HCT116 (cell line): ENCODE measurements around the gene PKP1. TPM values are rescaled to one million over a fixed set of nuclear protein-coding genes. Genes with fewer than 3 reads are reported as not detected.

ENCODE experiments used
- ATAC-seq: fragments of 200-7000 bp; cut with Tn5 transposase; 2 replicates; pipeline ENCODE4 v1.9.1; 2020; ENCODE audit warnings: mild to moderate bottlenecking, moderate library complexity
- BruUV-seq: library from RNA; stranded (reverse); fragments of 400-500 nt; replicated peaks from 2 replicates; lab custom pipeline; 2021; lab: Mats Ljungman, UMichigan
- CTCF ChIA-PET: fragments of 300-600 bp; sonication (Branson Sonifier 250); formaldehyde crosslinking; loops from one replicate; lab custom pipeline; 2021; ENCODE audit warnings: antibody characterized with exemption; lab: Charles Lee
- POLR2A ChIA-PET: fragments of 300-600, 350-600 bp; sonication (Branson Sonifier 250); formaldehyde crosslinking; loops from one replicate; lab custom pipeline; 2021; ENCODE audit warnings: antibody characterized with exemption; lab: Charles Lee
- RAD21 ChIA-PET, 2 experiments: fragments of 300-600 bp; sonication (Branson Sonifier 250); formaldehyde crosslinking; loops; one replicate each; lab custom pipeline; 2023; ENCODE audit warnings: low total read pairs in 2 of 2; ENCODE audit not compliant: uncharacterized antibody in 2 of 2, unreplicated experiment in 2 of 2, low non-redundant PET in 1 of 2; lab: Charles Lee
- DNase-seq: peaks from one replicate; pipeline ENCODE4 v3.0.0-alpha.2; 2010; ENCODE audit warnings: low read depth, low spot score
- H2AFZ ChIP-seq: fragments of 200-600 bp; shearing (Covaris generic), sonication (generic); 2 replicates; pipeline ENCODE4 v1.6.1; 2017; ENCODE audit warnings: low read depth, mixed run types, mixed read lengths, antibody characterized with exemption, low read length; ENCODE audit not compliant: poor library complexity, severe bottlenecking
- H3K27ac ChIP-seq: 2 replicates; pipeline ENCODE4 v1.5.1; 2012; ENCODE audit warnings: low read depth, low read length
- H3K27me3 ChIP-seq: fragments of 200-600 bp; sonication (generic); 2 replicates; pipeline ENCODE4 v1.6.1; 2016; ENCODE audit warnings: mixed run types, low read length, mixed read lengths; ENCODE audit not compliant: insufficient read depth
- H3K36me3 ChIP-seq, 2 experiments: fragments of 200-500 bp in 1 of 2; fragments of 200-600 bp in 1 of 2; sonication (Bioruptor generic) in 1 of 2; sonication (generic) in 1 of 2; 2 replicates each; pipeline versions ENCODE4 v1.5.1 to v1.6.1; 2014 to 2016; ENCODE audit warnings: low read length in 2 of 2, inconsistent platforms in 1 of 2, mixed read lengths in 1 of 2, mixed run types in 1 of 2; ENCODE audit not compliant: insufficient read depth in 2 of 2, control insufficient read depth in 1 of 2
- H3K4me1 ChIP-seq, 2 experiments: fragments of 200-600 bp in 1 of 2; sonication (generic) in 1 of 2; 2 replicates each; pipeline versions ENCODE4 v1.5.1 to v1.6.1; 2012 to 2017; ENCODE audit warnings: low read length in 2 of 2, inconsistent platforms in 1 of 2, mild to moderate bottlenecking in 1 of 2, mixed read lengths in 1 of 2, mixed run types in 1 of 2, moderate library complexity in 1 of 2; ENCODE audit not compliant: insufficient read depth in 2 of 2, control insufficient read depth in 1 of 2
- H3K4me2 ChIP-seq: fragments of 200-600 bp; sonication (generic); 2 replicates; pipeline ENCODE4 v1.6.1; 2017; ENCODE audit warnings: mixed run types, low read length, mixed read lengths
- H3K4me3 ChIP-seq, 2 experiments: fragments of 200-600 bp in 1 of 2; sonication (generic) in 1 of 2; replicated peaks in 1 of 2; 2 replicates each; pipeline ENCODE4 v1.5.1; 2011 to 2016; ENCODE audit warnings: low read length in 2 of 2, control low read depth in 1 of 2, low read depth in 1 of 2, mild to moderate bottlenecking in 1 of 2, mixed read lengths in 1 of 2, mixed run types in 1 of 2
- H3K79me2 ChIP-seq: fragments of 200-600 bp; sonication (generic); 2 replicates; pipeline ENCODE4 v1.6.1; 2017; ENCODE audit warnings: mild to moderate bottlenecking, mixed run types, low read length, moderate library complexity, mixed read lengths; ENCODE audit not compliant: insufficient read depth
- H3K9ac ChIP-seq: fragments of 200-600 bp; sonication (generic); 2 replicates; pipeline ENCODE4 v1.6.1; 2016; ENCODE audit warnings: low read length, mixed read lengths
- H3K9me2 ChIP-seq: fragments of 200-600 bp; sonication (generic), shearing (Covaris generic); 2 replicates; pipeline ENCODE4 v1.6.1; 2017; ENCODE audit warnings: mixed run types, mild to moderate bottlenecking, moderate library complexity; ENCODE audit not compliant: insufficient read depth
- H3K9me3 ChIP-seq, 2 experiments: fragments of 200-500 bp in 1 of 2; fragments of 200-600 bp in 1 of 2; sonication (Bioruptor generic) in 1 of 2; sonication (generic) in 1 of 2; 2 replicates each; pipeline ENCODE4 v1.6.1; 2014 to 2017; ENCODE audit warnings: low read length in 2 of 2, mixed read lengths in 2 of 2, inconsistent platforms in 1 of 2, low read depth in 1 of 2, mild to moderate bottlenecking in 1 of 2, mixed run types in 1 of 2, moderate library complexity in 1 of 2; ENCODE audit not compliant: control insufficient read depth in 1 of 2, insufficient read depth in 1 of 2
- H4K20me1 ChIP-seq: fragments of 200-600 bp; sonication (generic), shearing (Covaris generic); 2 replicates; pipeline ENCODE4 v1.6.1; 2017; ENCODE audit warnings: mixed run types, mild to moderate bottlenecking, moderate library complexity; ENCODE audit not compliant: insufficient read depth
- CBX3 ChIP-seq: IDR thresholded peaks from 2 replicates; pipeline ENCODE4 v1.6.1; 2012; ENCODE audit warnings: low read depth
- CEBPB ChIP-seq: IDR thresholded peaks from 2 replicates; pipeline ENCODE4 v1.6.1; 2012; ENCODE audit warnings: low read depth
- POLR2A ChIP-seq: IDR thresholded peaks from 2 replicates; pipeline ENCODE4 v1.7.0; 2011; ENCODE audit warnings: borderline replicate concordance; ENCODE audit not compliant: insufficient read depth, insufficient read length; ENCODE audit errors: extremely low read depth
- REST ChIP-seq: IDR thresholded peaks from 2 replicates; pipeline ENCODE4 v1.6.1; 2012; ENCODE audit warnings: low read depth
- SP1 ChIP-seq: IDR thresholded peaks from 2 replicates; pipeline ENCODE4 v1.6.1; 2012; ENCODE audit warnings: low read depth
- SRF ChIP-seq: IDR thresholded peaks from 2 replicates; pipeline ENCODE4 v1.6.1; 2012; ENCODE audit warnings: low read depth
- TCF7L2 ChIP-seq: IDR thresholded peaks from 2 replicates; pipeline ENCODE4 v1.7.0; 2011; ENCODE audit warnings: borderline replicate concordance, inconsistent platforms; ENCODE audit not compliant: insufficient read depth, insufficient read length; ENCODE audit errors: extremely low read depth
- YY1 ChIP-seq: IDR thresholded peaks from 2 replicates; pipeline ENCODE4 v1.6.1; 2011; ENCODE audit warnings: low read length, low read depth, moderate library complexity, mild to moderate bottlenecking; ENCODE audit not compliant: insufficient replicate concordance; ENCODE audit errors: extremely low read depth
- ZFX ChIP-seq: fragments of 450-650 bp; IDR thresholded peaks from 2 replicates; pipeline ENCODE4 v1.6.1; 2017
- intact Hi-C: fragments of 100-400 bp; cut with micrococcal nuclease; formaldehyde crosslinking; loops from 2 replicates; pipeline ENCODE4 v1.10.0; 2022
- total RNA-seq: library from RNA; stranded (reverse); gene quantifications from one replicate; pipeline ENCODE4 v1.2.1, GENCODE V29; 2021; ENCODE audit not compliant: unreplicated experiment
- TF ChIP-seq, protein P1 (sequence below): IDR thresholded peaks from 2 replicates; pipeline ENCODE4 v1.6.1; 2012
- TF ChIP-seq, protein P2 (sequence below), 3 experiments: fragments of 200-600 bp in 1 of 3; sonication (generic) in 1 of 3; IDR thresholded peaks in 2 of 3; conservative IDR thresholded peaks in 1 of 3; 2 replicates each; pipeline ENCODE4 v1.5.1; 2012 to 2017; ENCODE audit warnings: low read depth in 2 of 3, low read length in 2 of 3, antibody characterized with exemption in 1 of 3, borderline replicate concordance in 1 of 3, control low read depth in 1 of 3, mild to moderate bottlenecking in 1 of 3, mixed read lengths in 1 of 3, mixed run types in 1 of 3, moderate library complexity in 1 of 3; ENCODE audit not compliant: insufficient read depth in 1 of 3

The PKP1 gene
- total RNA-seq, 1 experiment from 2014 or later = 0.07 TPM

- Histone ChIP-seq H3K4me1 (peaks cover 11 to 17% of the 10 kb centered on the region in 2 experiments; a peak in 3 of 4 replicates), H2AFZ (no peak overlapping the region), H3K27me3 (peaks cover 11% of the 10 kb centered on the region; the same call in 1 of the 2 replicates), H3K9me3 (no peaks in the 10 kb centered on the region), H3K9ac (no peak overlapping the region), H3K79me2 (no peaks in the 10 kb centered on the region), H3K4me3 (no peak overlapping the region), H3K36me3 (no peaks in the 10 kb centered on the region), H3K27ac (no peak overlapping the region), H3K4me2 (no peak overlapping the region), H3K9me2 (no peaks in the 10 kb centered on the region), H4K20me1 (no peaks in the 10 kb centered on the region)
- CTCF ChIA-PET = no interaction called here
- POLR2A ChIA-PET = no interaction called here
- RAD21 ChIA-PET = no interaction called here
- intact Hi-C loops = no loop called here
- DNase-seq = no peak
- ATAC-seq = no peak
- BruUV-seq = no TSS peak
- TF ChIP-seq REST (no peak), TCF7L2 (no peak), SRF (no peak), CEBPB (no peak), POLR2A (no peak), SP1 (no peak), CBX3 (no peak), YY1 (no peak), ZFX (no peak)
- TF ChIP-seq, protein P1, sequence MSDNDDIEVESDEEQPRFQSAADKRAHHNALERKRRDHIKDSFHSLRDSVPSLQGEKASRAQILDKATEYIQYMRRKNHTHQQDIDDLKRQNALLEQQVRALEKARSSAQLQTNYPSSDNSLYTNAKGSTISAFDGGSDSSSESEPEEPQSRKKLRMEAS = no peak
- TF ChIP-seq, protein P2, sequence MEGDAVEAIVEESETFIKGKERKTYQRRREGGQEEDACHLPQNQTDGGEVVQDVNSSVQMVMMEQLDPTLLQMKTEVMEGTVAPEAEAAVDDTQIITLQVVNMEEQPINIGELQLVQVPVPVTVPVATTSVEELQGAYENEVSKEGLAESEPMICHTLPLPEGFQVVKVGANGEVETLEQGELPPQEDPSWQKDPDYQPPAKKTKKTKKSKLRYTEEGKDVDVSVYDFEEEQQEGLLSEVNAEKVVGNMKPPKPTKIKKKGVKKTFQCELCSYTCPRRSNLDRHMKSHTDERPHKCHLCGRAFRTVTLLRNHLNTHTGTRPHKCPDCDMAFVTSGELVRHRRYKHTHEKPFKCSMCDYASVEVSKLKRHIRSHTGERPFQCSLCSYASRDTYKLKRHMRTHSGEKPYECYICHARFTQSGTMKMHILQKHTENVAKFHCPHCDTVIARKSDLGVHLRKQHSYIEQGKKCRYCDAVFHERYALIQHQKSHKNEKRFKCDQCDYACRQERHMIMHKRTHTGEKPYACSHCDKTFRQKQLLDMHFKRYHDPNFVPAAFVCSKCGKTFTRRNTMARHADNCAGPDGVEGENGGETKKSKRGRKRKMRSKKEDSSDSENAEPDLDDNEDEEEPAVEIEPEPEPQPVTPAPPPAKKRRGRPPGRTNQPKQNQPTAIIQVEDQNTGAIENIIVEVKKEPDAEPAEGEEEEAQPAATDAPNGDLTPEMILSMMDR (IDR thresholded peaks at IDR 0.05 in 2 of 3, conservative IDR thresholded peaks at IDR 0.05 in 1 of 3; ENCODE audit: borderline replicate concordance in 1 of 3, insufficient read depth in 1 of 3, low read depth in 2 of 3, low read length in 2 of 3) = no peak
Observed at GRCh38 chr1:201286445-201286844, 3.1 kb downstream of the PKP1 start.
